ENCODE measurements around the gene PEX11B. TPM values are rescaled to one million over a fixed set of nuclear protein-coding genes. Genes with fewer than 3 reads are reported as not detected.

Gene PEX11B
- total RNA-seq, 1 experiment from 2014 or later: 13.7 TPM

DNA sequence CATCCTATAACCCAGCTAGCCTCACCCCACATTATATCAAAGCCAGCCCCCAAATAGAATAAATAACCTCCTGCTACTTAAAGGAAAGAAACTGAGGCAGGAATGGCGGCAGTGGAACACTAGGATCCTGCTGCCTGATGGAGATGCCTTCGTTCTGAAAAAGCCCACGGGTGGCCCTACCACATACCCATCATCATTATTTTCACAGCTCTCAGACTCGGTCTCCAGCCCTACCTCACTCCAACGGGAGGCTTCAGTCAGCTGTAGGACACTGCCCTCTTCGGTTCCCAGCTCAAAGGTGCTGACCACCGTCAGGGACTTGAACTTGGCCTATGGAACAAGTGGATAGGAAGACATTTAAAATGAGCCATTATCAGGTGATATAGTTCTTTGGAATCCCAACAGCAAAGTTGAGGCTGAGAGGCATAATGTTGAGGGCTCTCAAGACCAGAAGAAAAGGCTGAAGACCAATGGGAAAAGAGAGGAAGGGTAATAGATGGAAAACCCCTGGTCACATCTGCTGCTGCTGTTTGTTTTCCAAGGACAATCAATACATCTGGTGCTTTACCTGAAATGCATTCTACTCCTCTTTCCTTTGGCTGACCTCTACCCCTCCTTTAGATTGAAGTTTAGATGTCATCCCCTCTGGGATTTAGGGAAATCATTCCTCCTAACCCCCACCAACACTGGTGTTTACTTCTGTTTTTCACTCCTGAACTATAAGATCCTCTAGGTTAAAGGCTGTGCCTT lies 25.0 kb downstream of the PEX11B start:
- no peak overlapping the region for H2BK5ac ChIP-seq (ENCODE audit: insufficient read length, low read length)
- TF ChIP-seq, protein P1, sequence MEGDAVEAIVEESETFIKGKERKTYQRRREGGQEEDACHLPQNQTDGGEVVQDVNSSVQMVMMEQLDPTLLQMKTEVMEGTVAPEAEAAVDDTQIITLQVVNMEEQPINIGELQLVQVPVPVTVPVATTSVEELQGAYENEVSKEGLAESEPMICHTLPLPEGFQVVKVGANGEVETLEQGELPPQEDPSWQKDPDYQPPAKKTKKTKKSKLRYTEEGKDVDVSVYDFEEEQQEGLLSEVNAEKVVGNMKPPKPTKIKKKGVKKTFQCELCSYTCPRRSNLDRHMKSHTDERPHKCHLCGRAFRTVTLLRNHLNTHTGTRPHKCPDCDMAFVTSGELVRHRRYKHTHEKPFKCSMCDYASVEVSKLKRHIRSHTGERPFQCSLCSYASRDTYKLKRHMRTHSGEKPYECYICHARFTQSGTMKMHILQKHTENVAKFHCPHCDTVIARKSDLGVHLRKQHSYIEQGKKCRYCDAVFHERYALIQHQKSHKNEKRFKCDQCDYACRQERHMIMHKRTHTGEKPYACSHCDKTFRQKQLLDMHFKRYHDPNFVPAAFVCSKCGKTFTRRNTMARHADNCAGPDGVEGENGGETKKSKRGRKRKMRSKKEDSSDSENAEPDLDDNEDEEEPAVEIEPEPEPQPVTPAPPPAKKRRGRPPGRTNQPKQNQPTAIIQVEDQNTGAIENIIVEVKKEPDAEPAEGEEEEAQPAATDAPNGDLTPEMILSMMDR (conservative IDR thresholded peaks at IDR 0.05): no peak
- H2BK20ac ChIP-seq (ENCODE audit: low read depth, low read length, poor library complexity, severe bottlenecking): no peak overlapping the region
- no peak overlapping the region for H3K4me3 Mint-ChIP-seq
- H3K56ac ChIP-seq (ENCODE audit: insufficient read length, low read depth, low read length): no peak overlapping the region
- no peaks in the 10 kb centered on the region for H3K27me3 ChIP-seq (ENCODE audit: insufficient read depth, low read length)
- no peak overlapping the region for H3K27ac ChIP-seq (ENCODE audit: insufficient read length, low read depth, low read length)
- no peak overlapping the region; the same call in 1 of the 2 replicates for H2BK15ac ChIP-seq (ENCODE audit: low read depth, low read length)
- no peaks in the 10 kb centered on the region for H3K79me2 ChIP-seq (ENCODE audit: insufficient read depth, low read length)
- H3K9ac ChIP-seq (ENCODE audit: extremely low read depth, insufficient read length, low read length): no peak overlapping the region
- H3K23me2 ChIP-seq (ENCODE audit: insufficient read length, low read depth, low read length, poor library complexity, severe bottlenecking): peaks cover 4% of the 10 kb centered on the region
- H4K8ac ChIP-seq (replicated peaks; ENCODE audit: insufficient read length, low read depth, low read length): no peak overlapping the region
- H3K4me1 Mint-ChIP-seq: peaks cover 4 to 9% of the 10 kb centered on the region in 2 experiments
- H3K27me3 Mint-ChIP-seq (ENCODE audit: low read depth): peaks cover 20% of the 10 kb centered on the region
- no peak overlapping the region for H3K4ac ChIP-seq (ENCODE audit: low read depth, low read length)
- H2BK120ac ChIP-seq (ENCODE audit: low read depth, low read length, poor library complexity, severe bottlenecking): no peak overlapping the region
- no peaks in the 10 kb centered on the region for H3K9me3 ChIP-seq (ENCODE audit: control insufficient read depth, low read depth, low read length)
- H3K18ac ChIP-seq (ENCODE audit: insufficient read length, low read depth, low read length): no peak overlapping the region
- H2AK5ac ChIP-seq (ENCODE audit: insufficient read length, low read length): no peak overlapping the region
- no peak overlapping the region for H3K23ac ChIP-seq (ENCODE audit: insufficient read length, low read depth, low read length)
- no peak overlapping the region for H3K14ac ChIP-seq (ENCODE audit: insufficient read depth, low read length)
- no peaks in the 10 kb centered on the region for H3K4me1 ChIP-seq (ENCODE audit: insufficient read depth, low read length)
- H3K4me2 ChIP-seq (ENCODE audit: insufficient read depth, insufficient read length, low read length): no peak overlapping the region
- no peak overlapping the region for H4K5ac ChIP-seq (ENCODE audit: insufficient read length, low read depth, low read length)
- no peaks in the 10 kb centered on the region for H4K20me1 ChIP-seq (ENCODE audit: control insufficient read depth, insufficient read depth, insufficient read length)
- H3K27ac Mint-ChIP-seq: no peak overlapping the region
- no peaks in the 10 kb centered on the region for H3K36me3 Mint-ChIP-seq (ENCODE audit: insufficient read depth in 1 of 3, low read depth in 3 of 3)
- no peaks in the 10 kb centered on the region for H3K79me1 ChIP-seq (ENCODE audit: insufficient read depth, low read depth, low read length, poor library complexity, severe bottlenecking)
- H3K9me3 Mint-ChIP-seq: no peaks in the 10 kb centered on the region
- H4K91ac ChIP-seq (ENCODE audit: insufficient read length, low read depth, low read length): no peak overlapping the region
- H3T11ph ChIP-seq (ENCODE audit: low read length): no peak overlapping the region
- H2AFZ ChIP-seq (ENCODE audit: low read length): no peak overlapping the region
- no CpG with 5 or more reads among the region's 7 CpGs for whole genome bisulfite sequencing (ENCODE audit: extremely low coverage, insufficient read length, low lambda C conversion rate)
- no peak overlapping the region for H2BK12ac ChIP-seq (ENCODE audit: insufficient read length, low read depth, low read length)
- no peak for DNase-seq

Data from H9 (cell line).